Neural progenitor cell (in vitro differentiated cells): ENCODE data around the gene TBC1D30.

Experiments used
- CTCF ChIP-seq: fragments of 200-600 bp; sonication (generic); IDR thresholded peaks from 2 replicates; pipeline ENCODE4 v1.5.1; 2017; ENCODE audit warnings: antibody characterized with exemption, mild to moderate bottlenecking
- EZH2 ChIP-seq: fragments of 200-600 bp; sonication (generic); IDR thresholded peaks from 2 replicates; pipeline ENCODE4 v1.6.1; 2017; ENCODE audit warnings: antibody characterized with exemption, mild to moderate bottlenecking, moderate library complexity
- EZH2phosphoT487 ChIP-seq: fragments of 200-600 bp; sonication (generic); IDR thresholded peaks from 2 replicates; pipeline ENCODE4 v1.6.1; 2017; ENCODE audit warnings: antibody characterized with exemption

GRCh38 chr12:64840949-64841717 is 16.7 kb downstream of the TBC1D30 start:
- TF ChIP-seq CTCF (no peak), EZH2 (no peak), EZH2phosphoT487 (no peak)
